BE2C (cell line): Measurements from ENCODE around the gene EREG.

ENCODE experiments used
- DNase-seq: peaks from one replicate; pipeline ENCODE4 v3.0.0-alpha.2; 2020
- H3K27me3 ChIP-seq: fragments of 250-450 bp; sonication (Bioruptor Pico); 2 replicates; pipeline ENCODE4 v1.5.1; 2020; ENCODE audit warnings: mild to moderate bottlenecking
- H3K36me3 ChIP-seq: fragments of 250-450 bp; sonication (Bioruptor Pico); 2 replicates; pipeline ENCODE4 v1.5.1; 2020; ENCODE audit warnings: mild to moderate bottlenecking
- H3K4me1 ChIP-seq: fragments of 250-450 bp; sonication (Bioruptor Pico); 2 replicates; pipeline ENCODE4 v1.5.1; 2020
- H3K4me3 ChIP-seq: 2 replicates; pipeline ENCODE4 v1.5.1; 2011; ENCODE audit warnings: low read depth, low read length
- H3K9me3 ChIP-seq: fragments of 250-450 bp; sonication (Bioruptor Pico); 2 replicates; pipeline ENCODE4 v1.5.1; 2020
- TF ChIP-seq, protein P1 (sequence below): IDR thresholded peaks from 2 replicates; pipeline ENCODE4 v1.5.1; 2012; ENCODE audit warnings: mild to moderate bottlenecking, low read depth, low read length

Gene EREG

DNA sequence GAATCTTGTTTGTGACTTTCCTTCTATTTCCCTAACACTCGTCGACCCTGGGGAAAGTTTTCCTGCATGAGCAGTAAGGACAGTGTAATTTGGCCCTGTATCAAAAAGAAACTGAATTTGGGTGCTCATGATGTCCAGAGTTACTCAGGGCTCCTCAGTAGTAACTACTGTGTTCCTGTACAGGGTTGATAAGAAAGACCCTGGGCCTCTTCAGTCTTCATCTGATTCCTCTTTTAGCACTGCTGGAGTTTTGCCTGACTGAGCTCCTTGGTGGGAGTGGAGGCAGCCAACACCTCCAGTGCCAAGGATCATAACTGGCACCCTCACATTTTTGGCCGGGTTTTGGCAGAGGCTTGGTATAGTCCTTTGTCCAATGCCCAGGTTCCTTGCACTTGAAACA is 72.9 kb downstream of the EREG start:
- H3K27me3 ChIP-seq: no peaks in the 10 kb centered on the region
- H3K4me1 ChIP-seq: no peaks in the 10 kb centered on the region
- no peaks in the 10 kb centered on the region for H3K9me3 ChIP-seq
- DNase-seq: no peak
- no peak overlapping the region for H3K4me3 ChIP-seq
- TF ChIP-seq, protein P1, sequence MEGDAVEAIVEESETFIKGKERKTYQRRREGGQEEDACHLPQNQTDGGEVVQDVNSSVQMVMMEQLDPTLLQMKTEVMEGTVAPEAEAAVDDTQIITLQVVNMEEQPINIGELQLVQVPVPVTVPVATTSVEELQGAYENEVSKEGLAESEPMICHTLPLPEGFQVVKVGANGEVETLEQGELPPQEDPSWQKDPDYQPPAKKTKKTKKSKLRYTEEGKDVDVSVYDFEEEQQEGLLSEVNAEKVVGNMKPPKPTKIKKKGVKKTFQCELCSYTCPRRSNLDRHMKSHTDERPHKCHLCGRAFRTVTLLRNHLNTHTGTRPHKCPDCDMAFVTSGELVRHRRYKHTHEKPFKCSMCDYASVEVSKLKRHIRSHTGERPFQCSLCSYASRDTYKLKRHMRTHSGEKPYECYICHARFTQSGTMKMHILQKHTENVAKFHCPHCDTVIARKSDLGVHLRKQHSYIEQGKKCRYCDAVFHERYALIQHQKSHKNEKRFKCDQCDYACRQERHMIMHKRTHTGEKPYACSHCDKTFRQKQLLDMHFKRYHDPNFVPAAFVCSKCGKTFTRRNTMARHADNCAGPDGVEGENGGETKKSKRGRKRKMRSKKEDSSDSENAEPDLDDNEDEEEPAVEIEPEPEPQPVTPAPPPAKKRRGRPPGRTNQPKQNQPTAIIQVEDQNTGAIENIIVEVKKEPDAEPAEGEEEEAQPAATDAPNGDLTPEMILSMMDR: no peak
- no peaks in the 10 kb centered on the region for H3K36me3 ChIP-seq
